Breast epithelium (tissue), 3 donors: ENCODE results near the gene DDHD1.

Experiments
- POLR2AphosphoS5 ChIP-seq, 3 donors: sonication (generic); formaldehyde crosslinking; IDR thresholded peaks; one replicate each; pipeline ENCODE4 v1.6.1; 2017; ENCODE audit warnings: antibody characterized with exemption in 3 of 3
- TF ChIP-seq, protein P1 (sequence below), 3 donors: fragments of 450-650 bp; IDR thresholded peaks; one replicate each; pipeline ENCODE4 v1.5.1; 2016 to 2017; ENCODE audit warnings: antibody characterized with exemption in 3 of 3, mild to moderate bottlenecking in 3 of 3, moderate library complexity in 3 of 3

DNA sequence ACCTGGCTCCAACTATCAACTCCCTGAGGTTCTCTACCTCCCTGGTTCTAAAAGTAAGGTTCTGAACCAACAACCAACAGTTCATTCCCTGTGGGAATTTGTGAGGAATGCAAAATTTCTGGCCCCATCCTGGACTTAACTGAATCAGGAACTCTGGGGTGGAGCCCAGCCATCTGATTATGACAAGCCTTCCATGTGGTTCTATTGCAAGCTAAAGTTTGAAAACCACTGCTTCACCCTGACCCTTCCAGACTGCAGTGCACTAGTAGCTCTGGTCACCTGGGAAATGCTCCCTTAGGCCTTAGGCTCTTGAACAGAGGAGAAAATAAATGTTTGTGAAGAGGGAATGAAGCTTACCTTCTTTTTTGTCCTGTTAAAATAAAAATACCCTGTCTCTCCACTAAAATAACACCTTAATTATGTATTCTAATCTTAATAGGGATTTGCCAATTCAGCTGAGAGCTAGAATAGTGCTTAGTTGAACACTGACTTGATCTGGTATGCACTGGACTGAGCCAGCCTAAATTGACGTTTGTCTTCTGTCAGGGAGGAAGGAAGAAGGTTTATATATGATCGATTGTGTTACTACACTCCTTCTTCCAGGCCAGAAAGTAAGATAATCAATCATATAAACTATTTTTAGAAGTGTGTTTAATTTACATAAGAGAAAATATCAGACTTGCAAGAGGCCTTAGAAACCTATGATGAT, 39.1 kb upstream of the DDHD1 start:
- TF ChIP-seq, protein P1, sequence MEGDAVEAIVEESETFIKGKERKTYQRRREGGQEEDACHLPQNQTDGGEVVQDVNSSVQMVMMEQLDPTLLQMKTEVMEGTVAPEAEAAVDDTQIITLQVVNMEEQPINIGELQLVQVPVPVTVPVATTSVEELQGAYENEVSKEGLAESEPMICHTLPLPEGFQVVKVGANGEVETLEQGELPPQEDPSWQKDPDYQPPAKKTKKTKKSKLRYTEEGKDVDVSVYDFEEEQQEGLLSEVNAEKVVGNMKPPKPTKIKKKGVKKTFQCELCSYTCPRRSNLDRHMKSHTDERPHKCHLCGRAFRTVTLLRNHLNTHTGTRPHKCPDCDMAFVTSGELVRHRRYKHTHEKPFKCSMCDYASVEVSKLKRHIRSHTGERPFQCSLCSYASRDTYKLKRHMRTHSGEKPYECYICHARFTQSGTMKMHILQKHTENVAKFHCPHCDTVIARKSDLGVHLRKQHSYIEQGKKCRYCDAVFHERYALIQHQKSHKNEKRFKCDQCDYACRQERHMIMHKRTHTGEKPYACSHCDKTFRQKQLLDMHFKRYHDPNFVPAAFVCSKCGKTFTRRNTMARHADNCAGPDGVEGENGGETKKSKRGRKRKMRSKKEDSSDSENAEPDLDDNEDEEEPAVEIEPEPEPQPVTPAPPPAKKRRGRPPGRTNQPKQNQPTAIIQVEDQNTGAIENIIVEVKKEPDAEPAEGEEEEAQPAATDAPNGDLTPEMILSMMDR (IDR thresholded peaks at IDR 0.05), result no peak
- no peak for TF ChIP-seq POLR2AphosphoS5 (IDR thresholded peaks at IDR 0.05)
